NCI-H526 treated with DMSO at 0.1 percent for 48 hours (cell line): ENCODE measurements around the gene PRKAR2B.
"Not testable (repeated sequence)": the region's sequence is repeated elsewhere in the genome, so short reads cannot be mapped to it uniquely, and the experiment has no call there.

Source experiments
- DNase-seq: peaks from one replicate; lab custom pipeline; 2025; lab: John Stamatoyannopoulos, UW

The PRKAR2B gene

DNA sequence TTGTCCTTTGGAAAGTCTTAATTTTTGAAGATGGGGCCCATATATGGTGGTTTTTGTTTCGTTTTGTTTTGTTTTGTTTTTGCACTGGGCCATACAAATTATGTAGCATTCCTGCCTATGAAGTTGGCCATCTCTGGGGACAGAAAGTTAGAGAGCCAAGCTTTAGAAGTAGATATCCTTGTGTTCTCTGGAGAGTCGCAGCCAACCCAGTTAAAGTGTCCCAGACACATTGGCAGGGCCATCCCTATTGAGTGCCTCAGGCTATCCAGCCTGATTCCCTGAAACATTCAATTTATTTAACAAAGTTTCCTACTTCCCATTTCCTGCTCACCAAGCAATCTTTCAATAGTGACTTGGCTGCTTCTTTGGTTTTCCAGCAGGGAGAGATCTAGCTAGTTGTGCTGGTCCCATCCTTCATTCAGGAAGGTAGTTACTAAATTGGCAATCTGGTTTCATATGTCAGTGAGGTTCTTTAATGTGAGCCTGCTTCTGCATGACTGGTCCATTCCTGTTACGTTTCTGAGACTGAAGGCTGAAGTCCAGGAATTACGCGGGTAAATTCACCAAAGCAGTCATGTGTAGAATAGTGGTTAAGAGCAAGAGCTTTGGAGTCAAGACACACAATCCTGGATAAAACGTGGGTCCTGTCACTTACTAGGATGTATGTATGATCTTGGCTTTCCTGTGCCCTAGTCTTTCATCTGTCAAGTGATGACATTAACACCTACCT lies 75.0 kb downstream of the PRKAR2B start:
- no peak for DNase-seq

DNA sequence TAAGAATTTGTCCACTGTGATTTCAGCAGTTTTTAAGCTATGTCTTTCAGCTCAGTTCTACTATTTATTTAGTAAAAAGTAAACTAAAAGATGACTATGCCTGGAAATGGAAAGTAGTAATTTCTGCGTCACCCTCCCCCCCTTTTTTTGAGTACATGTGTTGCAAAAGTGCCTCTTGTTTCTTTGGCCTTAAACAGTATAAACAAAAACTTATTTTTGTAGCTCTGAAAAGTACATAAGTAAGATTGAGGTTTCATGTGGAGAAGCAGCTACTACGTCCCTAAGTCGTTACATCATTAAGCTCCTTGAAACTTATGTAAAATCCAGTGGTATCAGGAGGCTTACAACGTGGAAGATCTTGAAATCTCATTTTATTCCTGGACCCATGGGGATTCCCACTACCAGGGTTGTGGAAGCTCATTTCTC lies 78.0 kb downstream of the PRKAR2B start:
- DNase-seq = no peak

- DNase-seq = no peak
These were observed 78.9 kb downstream of the PRKAR2B start for GRCh38 chr7:107123392-107123791.

DNA sequence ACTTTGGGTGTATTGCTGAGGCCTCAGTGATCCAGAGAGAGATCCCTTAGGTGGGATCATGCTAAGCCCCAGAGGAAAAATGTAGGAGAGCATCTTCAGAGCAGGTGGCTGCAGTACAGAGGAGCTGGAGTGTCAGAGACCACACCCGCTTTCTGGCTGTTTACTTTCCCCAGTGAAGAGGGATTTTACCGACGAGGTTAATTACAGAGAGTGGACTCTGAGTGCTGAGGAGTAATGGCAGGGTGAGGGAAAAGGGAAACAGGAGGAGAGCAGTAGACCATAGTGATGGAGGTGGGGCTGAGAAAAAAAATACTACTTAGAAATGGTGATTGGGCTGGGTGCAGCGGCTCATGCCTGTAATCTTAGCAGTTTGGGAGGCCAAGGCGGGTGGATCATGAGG lies 81.0 kb downstream of the PRKAR2B start:
- DNase-seq = no peak

GRCh38 chr7:107128217-107128616 lies 83.7 kb downstream of the PRKAR2B start:
- no peak for DNase-seq

- DNase-seq = no peak
These were observed 84.2 kb downstream of the PRKAR2B start for GRCh38 chr7:107128748-107129147.

DNA sequence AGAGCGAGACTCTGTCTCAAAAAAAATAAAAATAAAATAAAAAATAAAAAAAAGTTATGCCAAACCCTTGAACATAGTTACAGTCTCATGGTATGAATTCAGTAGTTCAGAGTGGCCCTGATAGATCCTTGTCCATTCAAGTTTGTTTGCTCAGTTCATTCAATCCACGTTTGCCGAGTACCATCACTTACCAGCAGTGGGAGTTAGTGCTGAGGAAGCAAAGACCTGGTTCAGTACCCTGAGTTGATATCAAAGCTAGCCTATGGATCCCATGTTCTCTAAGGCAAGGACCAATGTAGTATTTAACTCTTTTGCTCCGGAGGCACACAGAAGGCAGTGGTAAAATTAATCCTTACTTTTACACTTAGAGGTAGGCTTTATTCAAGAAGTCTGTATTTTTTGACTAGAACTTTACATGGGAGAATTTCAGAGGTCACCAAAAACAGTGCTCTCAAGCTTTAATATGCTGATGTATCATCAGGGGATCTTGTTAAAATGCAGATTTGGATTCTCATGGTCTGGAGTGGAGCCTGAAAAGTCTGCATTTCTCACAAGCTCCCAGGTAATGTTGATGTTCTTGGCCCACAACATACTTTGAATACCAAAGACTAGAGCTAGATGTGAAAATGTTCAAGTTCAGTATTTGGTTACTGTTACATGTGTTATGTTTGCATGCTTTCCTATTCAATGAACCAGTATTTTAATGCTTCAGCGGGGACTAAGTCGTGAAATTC lies 86.1 kb downstream of the PRKAR2B start:
- DNase-seq = no peak

GRCh38 chr7:107133396-107133795 lies 88.9 kb downstream of the PRKAR2B start:
- no peak for DNase-seq

GRCh38 chr7:107138696-107139420 lies 94.4 kb downstream of the PRKAR2B start:
- DNase-seq = no peak

DNA sequence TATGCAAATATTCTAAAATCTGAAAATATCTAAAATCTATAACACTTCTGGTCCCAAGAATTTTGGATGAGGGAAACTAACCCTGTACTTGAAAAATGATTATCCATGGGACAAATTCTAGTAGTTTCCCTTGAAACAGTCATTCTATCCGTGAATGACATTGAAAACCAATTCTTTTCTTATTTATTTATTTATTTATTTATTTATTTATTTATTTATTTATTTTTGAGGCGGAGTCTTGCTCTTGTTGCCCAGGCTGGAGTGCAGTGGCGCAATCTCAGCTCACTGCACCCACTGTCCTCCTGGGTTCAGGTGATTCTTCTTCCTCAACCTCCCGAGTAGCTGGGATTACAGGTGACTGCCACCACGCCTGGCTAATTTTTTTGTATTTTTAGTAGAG lies 99.4 kb downstream of the PRKAR2B start:
- not testable (repeated sequence) for DNase-seq

DNA sequence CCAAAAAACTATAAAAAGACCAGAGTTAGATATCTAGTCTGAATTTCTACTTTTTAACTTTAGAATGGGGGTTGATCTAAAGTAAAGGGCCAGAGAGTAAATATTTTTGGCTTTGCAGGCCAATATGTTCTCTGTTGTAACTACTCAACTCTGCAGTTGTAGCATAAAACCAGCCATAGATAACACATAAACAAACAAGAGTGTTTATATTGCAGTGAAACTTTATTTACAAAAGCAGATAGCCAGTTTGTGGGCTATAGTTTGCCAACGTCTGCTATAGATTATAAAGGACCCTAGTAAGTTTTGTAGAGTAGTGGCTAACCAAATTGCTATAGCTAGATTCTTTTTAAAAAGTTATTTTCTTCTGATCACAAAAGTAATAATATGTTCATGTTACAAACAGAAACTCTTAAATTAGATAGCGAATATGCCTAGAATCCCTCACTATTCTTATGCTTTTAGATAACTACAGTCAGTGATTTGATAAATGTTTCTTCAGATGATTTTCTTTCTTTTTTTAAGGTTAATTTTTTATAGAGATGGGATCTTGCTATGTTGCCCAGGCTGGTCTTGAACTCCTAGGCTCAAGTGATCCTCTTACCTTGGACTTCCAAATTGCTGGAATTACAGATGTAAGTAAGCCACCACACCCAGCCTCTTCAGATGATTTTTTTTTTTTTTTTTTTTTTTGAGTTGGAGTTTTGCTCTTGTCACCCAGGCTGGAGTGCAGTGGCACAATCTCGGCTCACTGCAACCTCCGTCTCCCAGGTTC lies 100.7 kb downstream of the PRKAR2B start:
- DNase-seq = no peak

- peak; percentile 24 for DNase-seq
These were observed 103.2 kb downstream of the PRKAR2B start for GRCh38 chr7:107147464-107148393.

- no peak for DNase-seq
These were observed 104.2 kb downstream of the PRKAR2B start for GRCh38 chr7:107148721-107149120.

GRCh38 chr7:107149863-107150262 lies 105.4 kb downstream of the PRKAR2B start:
- DNase-seq = no peak

DNA sequence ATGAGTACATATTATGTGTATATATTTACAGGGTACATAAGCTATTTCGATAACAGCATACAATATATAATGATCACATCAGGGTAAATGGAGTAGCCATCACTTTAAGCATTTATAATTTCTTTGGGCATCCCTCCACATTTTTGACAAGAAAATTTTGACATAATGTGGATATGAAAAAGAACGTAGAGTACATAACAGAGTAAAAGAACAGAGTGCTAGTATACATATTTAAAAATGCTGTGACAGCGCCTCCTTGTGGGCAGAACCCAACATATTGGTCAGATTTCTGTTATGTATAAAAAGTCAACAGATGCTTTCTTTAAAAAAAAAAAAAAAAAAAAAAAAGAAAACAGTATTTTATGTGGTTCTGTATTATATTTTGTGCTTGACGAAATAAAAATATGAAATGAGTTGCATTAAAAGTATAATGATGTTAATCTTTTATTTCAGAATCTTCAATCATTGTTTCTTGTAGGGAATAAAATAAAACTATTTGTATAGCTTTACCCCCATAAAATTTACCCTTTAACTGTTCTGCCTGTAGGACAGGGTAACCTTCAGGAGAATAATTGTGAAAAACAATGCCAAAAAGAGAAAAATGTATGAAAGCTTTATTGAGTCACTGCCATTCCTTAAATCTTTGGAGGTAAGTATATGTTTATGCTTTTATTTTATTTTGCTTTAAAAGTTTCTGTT lies 106.0 kb downstream of the PRKAR2B start:
- peak; percentile 68 for DNase-seq

GRCh38 chr7:107151538-107151937 lies 107.0 kb downstream of the PRKAR2B start:
- DNase-seq = no peak

DNA sequence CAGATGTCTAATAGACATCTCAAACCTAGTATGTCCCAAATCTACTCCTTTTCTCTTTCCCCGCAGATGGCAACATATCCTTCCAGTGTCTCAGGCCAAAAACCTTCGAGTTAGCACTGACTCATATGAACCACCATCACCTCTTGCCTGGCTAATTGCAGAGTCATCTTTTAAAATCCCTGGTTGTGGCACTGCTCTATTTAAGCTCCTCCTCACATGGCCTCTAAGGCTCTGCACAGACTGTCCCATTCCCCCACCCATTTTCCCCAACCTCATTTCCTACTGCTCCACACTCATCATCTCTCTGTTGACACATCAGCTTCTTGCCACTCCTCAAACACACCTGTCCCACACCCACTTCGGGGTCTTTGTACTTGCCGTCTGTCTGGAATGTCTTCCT lies 107.5 kb downstream of the PRKAR2B start:
- DNase-seq = no peak

GRCh38 chr7:107154826-107155225 lies 110.3 kb downstream of the PRKAR2B start:
- DNase-seq = no peak

GRCh38 chr7:107155726-107156125 lies 111.2 kb downstream of the PRKAR2B start:
- DNase-seq = not testable (repeated sequence)

GRCh38 chr7:107157091-107157490 lies 112.6 kb downstream of the PRKAR2B start:
- no peak for DNase-seq
